CD4-positive, alpha-beta T cell (primary cell): Measurements from ENCODE around the gene ASS1. TPM values are rescaled to one million over a fixed set of nuclear protein-coding genes. Genes with fewer than 3 reads are reported as not detected.

Experiments
- ATAC-seq: fragments of 200-7000 bp; cut with Tn5 transposase; one replicate; pipeline ENCODE4 v1.10.0; 2022; ENCODE audit warnings: mild to moderate bottlenecking; ENCODE audit not compliant: poor library complexity
- CTCF ChIA-PET: fragments of 350-600 bp; sonication (Branson Sonifier 250); formaldehyde crosslinking; loops from one replicate; lab custom pipeline; 2021; ENCODE audit warnings: antibody characterized with exemption, inconsistent platforms; lab: Charles Lee
- POLR2A ChIA-PET: fragments of 350-600 bp; sonication (Branson Sonifier 250); formaldehyde crosslinking; loops from one replicate; lab custom pipeline; 2021; ENCODE audit warnings: antibody characterized with exemption, inconsistent platforms; lab: Charles Lee
- DNase-seq, 14 experiments: peaks; one replicate each; pipeline ENCODE4 v3.0.0-alpha.2; 2013 to 2020; ENCODE audit warnings: mixed read lengths in 2 of 14
- H3K27ac ChIP-seq, 2 donors: one replicate each; pipeline versions ENCODE4 v1.5.1 to v1.7.0; 2013; ENCODE audit warnings: low read length in 2 of 2, low read depth in 1 of 2, mild to moderate bottlenecking in 1 of 2
- H3K27me3 ChIP-seq, 2 experiments: 1 replicate in 1 of 2; 2 replicates in 1 of 2; pipeline versions ENCODE4 v1.6.1 to v1.7.0; 2013; ENCODE audit warnings: low read length in 2 of 2, control low read depth in 1 of 2, mild to moderate bottlenecking in 1 of 2, moderate library complexity in 1 of 2; ENCODE audit not compliant: insufficient read depth in 2 of 2, control insufficient read depth in 1 of 2
- H3K36me3 ChIP-seq: one replicate; pipeline ENCODE4 v1.6.1; 2013; ENCODE audit warnings: low read length, control low read depth; ENCODE audit not compliant: insufficient read depth
- H3K4me1 ChIP-seq: one replicate; pipeline ENCODE4 v1.6.1; 2013; ENCODE audit warnings: low read length, control low read depth; ENCODE audit not compliant: insufficient read depth
- H3K4me3 ChIP-seq: one replicate; pipeline ENCODE4 v1.5.1; 2013; ENCODE audit warnings: mild to moderate bottlenecking, low read length, moderate library complexity
- H3K9me3 ChIP-seq, 2 experiments: 1 replicate in 1 of 2; 2 replicates in 1 of 2; pipeline versions ENCODE4 v1.6.1 to v1.7.0; 2013; ENCODE audit warnings: low read length in 2 of 2, mild to moderate bottlenecking in 2 of 2, control low read depth in 1 of 2, moderate library complexity in 1 of 2; ENCODE audit not compliant: control insufficient read depth in 1 of 2, insufficient read depth in 1 of 2
- H3K27ac Mint-ChIP-seq: one replicate; pipeline ENCODE4 v1.8.0; 2020; ENCODE audit warnings: mixed read lengths
- H3K27me3 Mint-ChIP-seq: one replicate; pipeline ENCODE4 v1.8.0; 2021; ENCODE audit warnings: mixed read lengths
- H3K36me3 Mint-ChIP-seq: one replicate; pipeline ENCODE4 v1.8.0; 2021; ENCODE audit warnings: low read depth, mixed read lengths
- H3K4me1 Mint-ChIP-seq: one replicate; pipeline ENCODE4 v1.8.0; 2021; ENCODE audit warnings: low read depth, mixed read lengths
- H3K4me3 Mint-ChIP-seq: one replicate; pipeline ENCODE4 v1.8.0; 2020; ENCODE audit warnings: mild to moderate bottlenecking, mixed read lengths
- H3K9me3 Mint-ChIP-seq: one replicate; pipeline ENCODE4 v1.8.0; 2020; ENCODE audit warnings: mixed read lengths
- CTCF ChIP-seq: fragments of 200-600 bp; IDR thresholded peaks from one replicate; pipeline ENCODE4 v1.8.0; 2022; ENCODE audit warnings: antibody characterized with exemption, mild to moderate bottlenecking
- intact Hi-C, 2 experiments: fragments of 100-400 bp; cut with DNase I in 1 of 2; cut with micrococcal nuclease in 1 of 2; formaldehyde crosslinking; loops; one replicate each; pipeline versions ENCODE4 v1.15.1 to v1.9.0; 2023 to 2025; cut with DNase I, micrococcal nuclease
- total RNA-seq, 174 experiments: library from RNA in 2 of 174; stranded (reverse) in 2 of 174; gene quantifications; one replicate each; pipeline ENCODE4 v1.2.3 and lab custom pipeline; 2021 to 2026

Gene ASS1
- total RNA-seq, 2 experiments from 2014 or later, result not detected

GRCh38 chr9:130409246-130409645 lies 35.5 kb upstream of the ASS1 start:
- Histone ChIP-seq H3K9me3 (no peaks in the 10 kb centered on the region), H3K27ac (no peak overlapping the region), H3K4me3 (no peak overlapping the region), H3K27me3 (no peaks in the 10 kb centered on the region), H3K36me3 (no peaks in the 10 kb centered on the region), H3K4me1 (no peaks in the 10 kb centered on the region)
- no peak for ATAC-seq
- intact Hi-C loops, result no loop called here
- POLR2A ChIA-PET, result no interaction called here
- TF ChIP-seq CTCF, result no peak
- no peak for DNase-seq
- H3K4me1 Mint-ChIP-seq, result no peaks in the 10 kb centered on the region
- H3K9me3 Mint-ChIP-seq, result no peaks in the 10 kb centered on the region
- no peaks in the 10 kb centered on the region for H3K27me3 Mint-ChIP-seq
- CTCF ChIA-PET, result no interaction called here
- no peak overlapping the region for H3K27ac Mint-ChIP-seq
- no peak overlapping the region for H3K4me3 Mint-ChIP-seq
- H3K36me3 Mint-ChIP-seq, result no peaks in the 10 kb centered on the region

GRCh38 chr9:130410443-130410842 lies 34.3 kb upstream of the ASS1 start:
- no peaks in the 10 kb centered on the region for H3K27me3 ChIP-seq
- no peak overlapping the region for H3K27ac Mint-ChIP-seq

GRCh38 chr9:130411566-130411915 lies 33.2 kb upstream of the ASS1 start:
- no peaks in the 10 kb centered on the region for H3K27me3 ChIP-seq
- no peaks in the 10 kb centered on the region for H3K9me3 Mint-ChIP-seq
- H3K4me3 ChIP-seq, result no peak overlapping the region
- ATAC-seq (no peak), DNase-seq (no peak)
- intact Hi-C loops, result no loop called here
- H3K27me3 Mint-ChIP-seq, result no peaks in the 10 kb centered on the region
- no peaks in the 10 kb centered on the region for H3K36me3 Mint-ChIP-seq
- H3K27ac ChIP-seq, result no peak overlapping the region
- H3K4me1 ChIP-seq, result no peaks in the 10 kb centered on the region
- ChIA-PET POLR2A (no interaction called here), CTCF (no interaction called here)
- no peak overlapping the region for H3K27ac Mint-ChIP-seq
- no peaks in the 10 kb centered on the region for H3K9me3 ChIP-seq
- no peak overlapping the region for H3K4me3 Mint-ChIP-seq
- no peaks in the 10 kb centered on the region for H3K4me1 Mint-ChIP-seq
- TF ChIP-seq CTCF, result no peak
- no peaks in the 10 kb centered on the region for H3K36me3 ChIP-seq

More at GRCh38 chr9:130410443-130410842, 34.3 kb upstream of the ASS1 start:
- Histone ChIP-seq H3K27ac (no peak overlapping the region), H3K4me1 (no peaks in the 10 kb centered on the region), H3K36me3 (no peaks in the 10 kb centered on the region), H3K4me3 (no peak overlapping the region), H3K9me3 (no peaks in the 10 kb centered on the region)
- ChIA-PET POLR2A (no interaction called here), CTCF (no interaction called here)
- Mint-ChIP-seq H3K27me3 (no peaks in the 10 kb centered on the region), H3K4me1 (no peaks in the 10 kb centered on the region), H3K4me3 (no peak overlapping the region), H3K36me3 (no peaks in the 10 kb centered on the region), H3K9me3 (no peaks in the 10 kb centered on the region)
- intact Hi-C loops, result no loop called here
- TF ChIP-seq CTCF, result no peak
- ATAC-seq (no peak), DNase-seq (no peak)
